ENCODE data around the gene KCNQ1. TPM values are rescaled to one million over a fixed set of nuclear protein-coding genes. Genes with fewer than 3 reads are reported as not detected.
A peak's percentile ranks its signal among the peaks of the same experiment; 100 is the strongest.

The KCNQ1 gene
- polyA plus RNA-seq, 1 donor (not counting 4 experiments of a cell fraction or from before 2014, with no cell fraction given) = not detected

DNA sequence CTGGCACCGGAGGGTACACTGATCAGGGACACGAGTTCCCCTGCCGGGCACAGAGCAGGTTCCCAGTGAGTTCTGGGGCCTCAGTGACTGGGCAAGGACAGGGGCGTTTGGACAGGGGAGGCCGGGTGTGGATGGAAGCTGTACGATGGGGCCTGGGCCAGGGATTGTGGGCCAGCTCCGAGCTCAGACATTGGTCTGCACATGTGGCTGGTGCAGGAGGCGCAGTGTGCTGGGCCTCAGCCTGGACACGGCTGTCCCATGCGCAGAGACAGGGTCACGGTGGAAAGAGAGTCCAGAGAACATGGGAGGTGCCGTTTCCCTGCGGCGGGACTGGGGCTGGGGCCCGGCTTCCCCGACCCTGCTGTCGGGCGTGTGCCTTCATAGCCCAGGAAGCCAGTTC is 380.0 kb downstream of the KCNQ1 start:
- H3K4me3 ChIP-seq (ENCODE audit: control insufficient read depth in 2 of 3, extremely low read depth in 1 of 3, insufficient read depth in 2 of 3, low read depth in 1 of 3, low read length in 3 of 3) = no peak overlapping the region
- DNase-seq (ENCODE audit: low read depth, low spot score) = no peak
- dilution Hi-C loops (cut with MboI; ENCODE audit: extremely low pct_ligation_motif_present, low sequenced_read_pairs) = no loop called here
- no peaks in the 10 kb centered on the region for H3K36me3 ChIP-seq (ENCODE audit: control insufficient read depth in 2 of 2, extremely low read depth in 1 of 2, insufficient read depth in 2 of 2, low read length in 2 of 2)
- no peak overlapping the region for H3K9ac ChIP-seq (ENCODE audit: control insufficient read depth, extremely low read depth, insufficient read depth, low read length)
- no peak overlapping the region for H3K27ac ChIP-seq (ENCODE audit: control insufficient read depth, insufficient read depth, low read length)
- no peak for FAIRE-seq
- H3K9me1 ChIP-seq (ENCODE audit: control insufficient read depth, extremely low read depth, insufficient read depth, low read length) = no peaks in the 10 kb centered on the region
- H3K27me3 ChIP-seq (ENCODE audit: control insufficient read depth, extremely low read depth, insufficient read depth, low read length) = peaks cover 5% of the 10 kb centered on the region
- H3K79me2 ChIP-seq (ENCODE audit: control insufficient read depth, insufficient read depth, low read length) = no peaks in the 10 kb centered on the region
- no peak for TF ChIP-seq EZH2 (IDR thresholded peaks at IDR 0.05; ENCODE audit: low read length)
- TF ChIP-seq, protein P1, sequence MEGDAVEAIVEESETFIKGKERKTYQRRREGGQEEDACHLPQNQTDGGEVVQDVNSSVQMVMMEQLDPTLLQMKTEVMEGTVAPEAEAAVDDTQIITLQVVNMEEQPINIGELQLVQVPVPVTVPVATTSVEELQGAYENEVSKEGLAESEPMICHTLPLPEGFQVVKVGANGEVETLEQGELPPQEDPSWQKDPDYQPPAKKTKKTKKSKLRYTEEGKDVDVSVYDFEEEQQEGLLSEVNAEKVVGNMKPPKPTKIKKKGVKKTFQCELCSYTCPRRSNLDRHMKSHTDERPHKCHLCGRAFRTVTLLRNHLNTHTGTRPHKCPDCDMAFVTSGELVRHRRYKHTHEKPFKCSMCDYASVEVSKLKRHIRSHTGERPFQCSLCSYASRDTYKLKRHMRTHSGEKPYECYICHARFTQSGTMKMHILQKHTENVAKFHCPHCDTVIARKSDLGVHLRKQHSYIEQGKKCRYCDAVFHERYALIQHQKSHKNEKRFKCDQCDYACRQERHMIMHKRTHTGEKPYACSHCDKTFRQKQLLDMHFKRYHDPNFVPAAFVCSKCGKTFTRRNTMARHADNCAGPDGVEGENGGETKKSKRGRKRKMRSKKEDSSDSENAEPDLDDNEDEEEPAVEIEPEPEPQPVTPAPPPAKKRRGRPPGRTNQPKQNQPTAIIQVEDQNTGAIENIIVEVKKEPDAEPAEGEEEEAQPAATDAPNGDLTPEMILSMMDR (optimal IDR thresholded peaks at IDR 0.05 in 1 of 3, IDR thresholded peaks at IDR 0.05 in 1 of 3, conservative IDR thresholded peaks at IDR 0.05 in 1 of 3; ENCODE audit: extremely low read depth in 1 of 3, insufficient read depth in 2 of 3, low read length in 3 of 3) = no peak
- no peaks in the 10 kb centered on the region for H4K20me1 ChIP-seq (ENCODE audit: control insufficient read depth, extremely low read depth, insufficient read depth, low read length)
- H3K4me2 ChIP-seq (ENCODE audit: control insufficient read depth, extremely low read depth, insufficient read depth, low read depth, low read length) = no peak overlapping the region
- peaks cover 7% of the 10 kb centered on the region for H3K4me1 ChIP-seq (ENCODE audit: control insufficient read depth, extremely low read depth, insufficient read depth, low read length)
- H3K9me3 ChIP-seq (ENCODE audit: control insufficient read depth, low read depth, low read length) = peaks cover 2% of the 10 kb centered on the region
- H2AFZ ChIP-seq (ENCODE audit: control insufficient read depth, low read length) = no peak overlapping the region

DNA sequence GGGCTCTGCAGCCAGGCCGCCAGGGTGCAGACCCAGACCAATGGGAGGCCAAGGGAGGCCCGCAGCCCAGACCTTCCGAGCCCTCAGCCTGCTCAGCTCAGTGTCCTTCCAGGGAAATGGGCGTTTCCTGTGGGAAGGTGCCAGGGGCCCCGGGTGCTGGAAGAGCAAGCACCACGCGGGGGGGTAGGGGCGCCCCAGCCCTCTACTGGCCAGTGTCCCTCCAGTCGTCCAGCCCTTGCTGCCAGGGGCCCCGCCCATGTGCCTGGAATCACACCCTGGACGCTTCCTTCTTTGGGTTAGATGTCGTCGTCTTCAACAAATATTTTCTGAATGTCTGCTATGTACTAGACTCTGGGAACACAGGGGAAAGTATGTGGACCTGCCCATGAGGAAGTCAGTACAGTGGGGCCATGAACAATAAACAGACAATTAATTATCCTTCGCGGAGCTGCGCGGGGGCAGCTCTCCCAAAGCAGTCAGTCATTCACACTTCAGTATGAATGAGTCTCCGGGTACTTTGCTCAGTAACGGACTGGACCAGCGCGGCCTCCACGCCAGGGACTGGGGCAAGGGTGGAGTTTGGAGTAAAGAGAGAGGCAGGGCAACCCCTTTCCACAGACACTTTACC is 380.6 kb downstream of the KCNQ1 start:
- no peak for FAIRE-seq
- Histone ChIP-seq H4K20me1 (ENCODE audit: control insufficient read depth, extremely low read depth, insufficient read depth, low read length) (no peaks in the 10 kb centered on the region), H3K4me3 (ENCODE audit: control insufficient read depth in 2 of 3, extremely low read depth in 1 of 3, insufficient read depth in 2 of 3, low read depth in 1 of 3, low read length in 3 of 3) (no peak overlapping the region), H3K9ac (ENCODE audit: control insufficient read depth, extremely low read depth, insufficient read depth, low read length) (no peak overlapping the region), H3K9me1 (ENCODE audit: control insufficient read depth, extremely low read depth, insufficient read depth, low read length) (no peaks in the 10 kb centered on the region), H3K36me3 (ENCODE audit: control insufficient read depth in 2 of 2, extremely low read depth in 1 of 2, insufficient read depth in 2 of 2, low read length in 2 of 2) (no peaks in the 10 kb centered on the region), H3K4me2 (ENCODE audit: control insufficient read depth, extremely low read depth, insufficient read depth, low read depth, low read length) (peak overlapping the region; percentile 31), H3K4me1 (ENCODE audit: control insufficient read depth, extremely low read depth, insufficient read depth, low read length) (peaks cover 7% of the 10 kb centered on the region), H3K27ac (ENCODE audit: control insufficient read depth, insufficient read depth, low read length) (no peak overlapping the region), H2AFZ (ENCODE audit: control insufficient read depth, low read length) (peak overlapping the region; percentile 54), H3K9me3 (ENCODE audit: control insufficient read depth, low read depth, low read length) (peaks cover 2% of the 10 kb centered on the region), H3K79me2 (ENCODE audit: control insufficient read depth, insufficient read depth, low read length) (no peaks in the 10 kb centered on the region), H3K27me3 (ENCODE audit: control insufficient read depth, extremely low read depth, insufficient read depth, low read length) (peaks cover 5% of the 10 kb centered on the region)
- DNase-seq (ENCODE audit: low read depth, low spot score) = no peak
- dilution Hi-C loops (cut with MboI; ENCODE audit: extremely low pct_ligation_motif_present, low sequenced_read_pairs) = no loop called here
- no peak for TF ChIP-seq EZH2 (IDR thresholded peaks at IDR 0.05; ENCODE audit: low read length)
- TF ChIP-seq, protein P1 (optimal IDR thresholded peaks at IDR 0.05 in 1 of 3, IDR thresholded peaks at IDR 0.05 in 1 of 3, conservative IDR thresholded peaks at IDR 0.05 in 1 of 3; ENCODE audit: extremely low read depth in 1 of 3, insufficient read depth in 2 of 3, low read length in 3 of 3) = no peak

Measured in keratinocyte (primary cell).